Chondrocyte (in vitro differentiated cells): ENCODE measurements around the gene SCN8A. TPM values are rescaled to one million over a fixed set of nuclear protein-coding genes. Genes with fewer than 3 reads are reported as not detected.

Experiments
- DNase-seq: peaks from one replicate; pipeline ENCODE4 v3.0.0; 2021; ENCODE audit warnings: mixed read lengths, low spot score
- H3K27ac Mint-ChIP-seq: one replicate; pipeline ENCODE4 v1.8.0; 2021; ENCODE audit warnings: mild to moderate bottlenecking, moderate library complexity, mixed read lengths; ENCODE audit not compliant: unreplicated experiment
- H3K27me3 Mint-ChIP-seq: 2 replicates; pipeline ENCODE4 v1.8.0; 2021; ENCODE audit warnings: low read depth, mixed read lengths
- H3K36me3 Mint-ChIP-seq: 2 replicates; pipeline ENCODE4 v1.8.0; 2021; ENCODE audit warnings: low read depth, mixed read lengths
- H3K4me1 Mint-ChIP-seq: 2 replicates; pipeline ENCODE4 v1.8.0; 2021; ENCODE audit warnings: low read depth, mild to moderate bottlenecking, mixed read lengths
- H3K4me3 Mint-ChIP-seq: one replicate; pipeline ENCODE4 v1.8.0; 2021; ENCODE audit warnings: mild to moderate bottlenecking, moderate library complexity, mixed read lengths; ENCODE audit not compliant: unreplicated experiment
- H3K9me3 Mint-ChIP-seq: 2 replicates; pipeline ENCODE4 v1.8.0; 2021; ENCODE audit warnings: low read depth, mixed read lengths
- CTCF ChIP-seq: fragments of 200-600 bp; sonication (generic); IDR thresholded peaks from 2 replicates; pipeline ENCODE4 v1.5.0; 2021; ENCODE audit warnings: antibody characterized with exemption, mild to moderate bottlenecking, moderate library complexity
- total RNA-seq: library from RNA; stranded (reverse); gene quantifications from 3 replicates; pipeline ENCODE4 v1.2.1, GENCODE V29; 2021

Gene SCN8A
- total RNA-seq, 1 donor from 2014 or later: 4.4 TPM

- no peak for TF ChIP-seq CTCF
- H3K4me1 Mint-ChIP-seq: peaks cover 16% of the 10 kb centered on the region
- no peak overlapping the region for H3K27ac Mint-ChIP-seq
- no peaks in the 10 kb centered on the region for H3K9me3 Mint-ChIP-seq
- peaks cover 13% of the 10 kb centered on the region for H3K27me3 Mint-ChIP-seq
- no peaks in the 10 kb centered on the region for H3K36me3 Mint-ChIP-seq
- no peak overlapping the region for H3K4me3 Mint-ChIP-seq
- no peak for DNase-seq
Observed at GRCh38 chr12:51851413-51852124, 260.5 kb downstream of the SCN8A start.

- no peaks in the 10 kb centered on the region for H3K36me3 Mint-ChIP-seq
- H3K27ac Mint-ChIP-seq: no peak overlapping the region
- DNase-seq: no peak
- H3K4me1 Mint-ChIP-seq: peaks cover 13% of the 10 kb centered on the region
- H3K9me3 Mint-ChIP-seq: no peaks in the 10 kb centered on the region
- peaks cover 12% of the 10 kb centered on the region for H3K27me3 Mint-ChIP-seq
- no peak overlapping the region for H3K4me3 Mint-ChIP-seq
- TF ChIP-seq CTCF: no peak
Observed at GRCh38 chr12:51852404-51853137, 261.5 kb downstream of the SCN8A start.

GRCh38 chr12:51855586-51856428 lies 264.8 kb downstream of the SCN8A start:
- TF ChIP-seq CTCF: no peak
- no peak for DNase-seq
- H3K27ac Mint-ChIP-seq: peak overlapping the region; percentile 36
- H3K4me3 Mint-ChIP-seq: peak overlapping the region; percentile 59
- H3K9me3 Mint-ChIP-seq: no peaks in the 10 kb centered on the region
- peaks cover 12% of the 10 kb centered on the region for H3K27me3 Mint-ChIP-seq
- H3K4me1 Mint-ChIP-seq: peaks cover 11% of the 10 kb centered on the region
- H3K36me3 Mint-ChIP-seq: no peaks in the 10 kb centered on the region

GRCh38 chr12:51860986-51861385 lies 270.0 kb downstream of the SCN8A start:
- peaks cover 21% of the 10 kb centered on the region for H3K4me1 Mint-ChIP-seq

More at GRCh38 chr12:51860986-51861385, 270.0 kb downstream of the SCN8A start:
- no peak overlapping the region for H3K4me3 Mint-ChIP-seq
- no peak overlapping the region for H3K27ac Mint-ChIP-seq
- DNase-seq: no peak
- no peaks in the 10 kb centered on the region for H3K36me3 Mint-ChIP-seq
- no peaks in the 10 kb centered on the region for H3K9me3 Mint-ChIP-seq
- no peak for TF ChIP-seq CTCF
- peaks cover 3% of the 10 kb centered on the region for H3K27me3 Mint-ChIP-seq

Other genes with a start within 250 kb of the SCN8A start
- not detected in 3 replicates for gene CELA1, start 244.6 kb upstream of the SCN8A start, total RNA-seq
- 0.90 to 1.5 TPM (median 1.1 TPM) in 3 replicates for gene GALNT6, start 199.8 kb upstream of the SCN8A start, total RNA-seq
- gene SLC4A8, start 166.4 kb upstream of the SCN8A start, total RNA-seq: 2.4 to 5.4 TPM (median 2.7 TPM) in 3 replicates